Measurements from ENCODE around the gene NLK.
"Not testable (repeated sequence)": the region's sequence is repeated elsewhere in the genome, so short reads cannot be mapped to it uniquely, and the experiment has no call there.

The NLK gene

DNA sequence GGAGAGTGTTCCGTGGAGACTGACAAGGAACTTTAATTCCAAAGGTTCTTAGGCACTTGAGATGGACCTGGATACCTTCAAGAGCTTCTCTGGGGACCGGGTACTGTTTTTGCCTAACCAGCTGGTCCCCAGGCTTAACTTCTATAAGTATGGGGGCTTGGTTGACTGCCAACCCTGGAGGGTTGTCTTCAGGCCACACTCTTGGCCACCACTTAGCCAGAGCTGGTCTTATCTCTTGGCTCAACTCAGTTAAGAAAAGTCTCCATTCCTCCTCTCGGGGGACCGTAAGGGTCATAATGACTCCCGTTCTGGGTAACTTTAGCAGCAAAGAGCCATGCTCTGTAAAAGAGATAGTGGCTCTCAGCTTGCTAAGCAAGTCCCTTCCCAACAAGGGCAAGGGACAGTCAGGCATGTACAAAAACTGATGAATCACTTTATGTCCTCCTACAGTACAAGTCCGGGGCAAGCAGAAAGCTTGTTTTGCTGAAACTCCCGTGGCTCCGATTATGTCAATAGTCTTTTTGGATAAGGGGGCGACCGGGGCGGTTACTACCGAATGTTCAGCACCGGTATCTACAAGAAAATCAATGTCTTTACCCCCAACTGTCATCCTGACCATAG lies 193.7 kb downstream of the NLK start:
- DNase-seq = not testable (repeated sequence)

DNA sequence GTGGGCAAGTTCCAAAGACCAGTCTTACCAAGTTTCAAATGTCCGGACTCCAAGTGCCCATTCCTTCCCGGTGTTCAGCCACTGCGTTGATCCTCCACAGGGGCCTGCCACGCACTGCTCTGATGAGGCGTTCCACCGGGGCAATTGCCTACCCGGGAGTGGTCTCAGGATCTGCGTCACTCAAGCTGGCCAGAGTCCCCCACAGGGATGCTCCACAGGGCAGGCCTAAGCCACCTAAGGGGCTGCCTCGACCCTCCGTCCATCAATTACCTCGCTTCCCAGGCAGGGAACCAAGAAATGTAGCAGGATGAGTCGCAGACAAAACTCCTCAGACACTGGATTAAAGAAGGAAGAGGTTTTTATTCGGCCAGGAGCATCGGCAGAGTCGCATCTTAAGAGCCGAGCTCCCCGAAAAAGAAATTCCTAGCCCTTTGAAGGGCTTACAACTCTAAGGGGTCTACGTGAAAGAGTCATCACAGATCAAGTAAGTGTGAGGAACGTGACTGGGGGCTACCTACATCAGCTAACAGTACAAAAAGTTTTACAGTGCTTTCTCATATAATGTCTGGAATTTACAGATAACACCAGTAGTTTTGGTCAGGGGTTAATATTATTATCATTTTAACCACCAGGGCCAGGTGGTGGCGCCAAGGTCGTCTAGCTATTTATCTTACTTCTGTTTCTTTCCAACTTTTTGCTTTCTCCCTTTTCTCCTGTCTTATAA lies 196.2 kb downstream of the NLK start:
- not testable (repeated sequence) for DNase-seq

DNA sequence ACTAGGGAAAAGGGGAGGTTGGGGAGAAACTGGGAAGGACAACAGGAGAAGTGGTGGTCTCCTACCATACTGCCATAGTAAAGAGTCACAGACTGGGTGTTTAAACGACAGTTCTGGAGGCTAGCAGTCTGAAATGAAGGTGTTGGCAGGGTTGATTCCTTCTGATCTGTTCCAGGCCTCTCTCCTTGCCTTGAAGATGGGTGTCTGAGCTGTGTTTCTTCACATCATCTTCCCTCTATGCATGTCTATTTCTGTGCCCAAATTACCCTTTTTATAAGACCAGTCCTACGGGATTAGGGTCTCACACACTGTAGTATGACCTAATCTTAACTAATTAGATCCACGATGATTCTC lies 196.8 kb downstream of the NLK start:
- DNase-seq = no peak

DNA sequence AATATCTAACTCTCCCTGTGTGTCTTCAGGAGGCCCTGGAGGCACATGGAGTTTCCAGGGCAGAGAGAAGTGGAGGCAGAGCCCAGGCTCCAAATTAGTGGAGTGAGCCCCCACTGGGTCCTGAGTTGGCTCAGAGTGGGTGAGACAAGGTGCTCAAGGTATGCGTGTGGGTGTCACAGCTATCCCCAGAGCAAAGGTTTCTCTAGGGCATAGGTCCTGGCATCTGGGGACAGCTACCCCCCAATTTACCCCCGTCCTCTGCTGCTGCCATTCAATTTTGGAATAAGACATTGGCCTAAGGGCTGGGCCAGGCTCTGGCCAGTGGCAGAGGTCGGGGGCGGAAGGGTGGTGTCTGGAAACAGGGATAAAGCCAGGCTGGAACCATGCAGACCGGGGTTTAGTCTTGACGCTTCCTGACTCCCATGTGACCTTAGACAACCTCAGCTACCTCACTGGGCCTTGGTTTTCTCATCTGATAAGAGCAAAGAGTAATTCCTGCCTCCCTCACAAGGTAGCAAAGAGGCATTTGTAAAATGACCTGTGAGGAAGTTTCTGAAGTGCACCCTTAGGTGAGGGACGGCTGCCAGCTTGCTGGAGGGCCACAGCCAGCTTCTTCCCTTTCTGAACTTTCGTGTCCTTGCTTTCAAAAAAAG lies 198.3 kb downstream of the NLK start:
- DNase-seq = no peak

DNA sequence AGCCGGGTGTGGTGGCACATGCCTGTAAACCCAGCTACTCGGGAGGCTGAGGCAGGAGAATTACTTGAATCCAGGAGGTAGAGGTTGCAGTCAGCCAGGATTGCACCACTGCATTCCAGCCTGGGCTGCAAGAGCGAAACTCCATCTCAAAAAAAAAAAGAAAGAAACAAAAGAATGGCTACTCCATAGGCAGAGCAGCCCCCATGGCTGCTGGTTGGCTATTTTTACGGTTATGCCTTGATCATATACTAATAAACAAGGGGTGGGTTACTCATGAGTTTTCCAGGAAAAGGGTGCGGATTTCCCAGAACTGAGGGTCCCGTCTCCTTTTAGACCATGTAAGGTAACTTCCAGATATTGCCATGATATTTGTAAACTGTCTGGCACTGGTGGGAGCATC lies 200.3 kb downstream of the NLK start:
- no peak for DNase-seq

DNA sequence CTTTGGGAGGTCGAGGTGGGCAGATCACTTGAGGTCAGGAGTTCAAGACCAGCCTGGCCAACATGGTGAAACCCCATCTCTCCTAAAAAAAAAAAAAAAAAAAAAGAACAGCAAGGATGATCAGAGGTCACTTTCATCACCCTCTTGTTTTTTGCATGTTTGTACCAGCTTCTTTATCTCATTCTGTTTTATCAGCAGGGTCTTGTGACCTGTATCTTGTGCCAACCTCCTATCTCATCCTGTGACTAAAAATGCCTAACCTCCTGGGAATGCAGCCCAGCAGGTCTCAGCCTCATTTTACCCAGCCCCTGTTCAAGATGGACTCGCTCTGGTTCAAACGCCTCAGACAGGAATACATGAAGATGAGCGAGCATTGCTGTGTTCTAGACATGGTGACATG lies 200.8 kb downstream of the NLK start:
- DNase-seq = not testable (repeated sequence)

DNA sequence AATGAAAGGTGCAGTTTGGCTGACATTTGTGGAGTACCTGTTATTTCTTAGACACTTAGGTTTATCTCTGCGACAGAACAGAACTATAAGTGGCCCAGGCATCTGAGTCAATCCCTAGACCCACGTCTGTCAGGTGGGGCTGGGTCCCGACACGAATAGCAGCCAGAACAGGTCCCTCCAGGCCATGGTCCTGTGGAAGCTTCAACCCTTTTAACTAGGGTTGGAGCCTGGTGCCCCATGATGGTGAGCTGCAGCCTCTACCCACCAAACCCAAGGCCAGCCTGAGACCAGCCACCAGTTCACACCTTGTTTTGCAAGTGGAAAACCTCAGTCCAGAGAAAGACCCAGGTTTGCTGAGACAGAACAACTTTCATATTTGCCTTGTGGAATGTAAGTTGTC lies 202.0 kb downstream of the NLK start:
- no peak for DNase-seq

Data from suppressor macrophage treated with lipopolysaccharide for 4 hours (primary cell).